ENCODE data around the gene SMYD2.

Gene SMYD2

DNA sequence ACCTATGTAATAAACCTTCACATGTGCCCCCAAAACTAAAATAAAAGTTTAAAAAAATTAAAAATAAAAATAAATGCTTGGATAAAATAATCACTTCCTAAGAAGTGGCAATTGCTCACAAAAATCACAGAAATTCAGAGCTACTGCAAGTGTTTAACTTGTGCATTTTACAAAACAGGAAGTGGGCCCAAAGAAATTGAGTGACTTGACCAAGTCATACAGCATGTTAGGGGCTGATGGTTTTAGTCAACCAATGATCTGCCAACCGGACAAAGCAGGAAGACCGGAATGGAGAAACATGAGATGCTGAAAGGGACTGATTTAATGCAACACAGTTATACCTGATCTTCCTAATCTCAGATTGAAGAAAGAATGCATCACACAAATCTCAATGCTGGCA is 96.5 kb downstream of the SMYD2 start:
- DNase-seq (ENCODE audit: low read depth, low spot score) = no peak
- no peak overlapping the region for H3K4me3 ChIP-seq (ENCODE audit: low read depth, low read length)
- in situ Hi-C loops (cut with HindIII; ENCODE audit: low sequenced_read_pairs) = no loop called here
- TF ChIP-seq, protein P1, sequence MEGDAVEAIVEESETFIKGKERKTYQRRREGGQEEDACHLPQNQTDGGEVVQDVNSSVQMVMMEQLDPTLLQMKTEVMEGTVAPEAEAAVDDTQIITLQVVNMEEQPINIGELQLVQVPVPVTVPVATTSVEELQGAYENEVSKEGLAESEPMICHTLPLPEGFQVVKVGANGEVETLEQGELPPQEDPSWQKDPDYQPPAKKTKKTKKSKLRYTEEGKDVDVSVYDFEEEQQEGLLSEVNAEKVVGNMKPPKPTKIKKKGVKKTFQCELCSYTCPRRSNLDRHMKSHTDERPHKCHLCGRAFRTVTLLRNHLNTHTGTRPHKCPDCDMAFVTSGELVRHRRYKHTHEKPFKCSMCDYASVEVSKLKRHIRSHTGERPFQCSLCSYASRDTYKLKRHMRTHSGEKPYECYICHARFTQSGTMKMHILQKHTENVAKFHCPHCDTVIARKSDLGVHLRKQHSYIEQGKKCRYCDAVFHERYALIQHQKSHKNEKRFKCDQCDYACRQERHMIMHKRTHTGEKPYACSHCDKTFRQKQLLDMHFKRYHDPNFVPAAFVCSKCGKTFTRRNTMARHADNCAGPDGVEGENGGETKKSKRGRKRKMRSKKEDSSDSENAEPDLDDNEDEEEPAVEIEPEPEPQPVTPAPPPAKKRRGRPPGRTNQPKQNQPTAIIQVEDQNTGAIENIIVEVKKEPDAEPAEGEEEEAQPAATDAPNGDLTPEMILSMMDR (IDR thresholded peaks at IDR 0.05; ENCODE audit: low read depth, low read length) = no peak

DNA sequence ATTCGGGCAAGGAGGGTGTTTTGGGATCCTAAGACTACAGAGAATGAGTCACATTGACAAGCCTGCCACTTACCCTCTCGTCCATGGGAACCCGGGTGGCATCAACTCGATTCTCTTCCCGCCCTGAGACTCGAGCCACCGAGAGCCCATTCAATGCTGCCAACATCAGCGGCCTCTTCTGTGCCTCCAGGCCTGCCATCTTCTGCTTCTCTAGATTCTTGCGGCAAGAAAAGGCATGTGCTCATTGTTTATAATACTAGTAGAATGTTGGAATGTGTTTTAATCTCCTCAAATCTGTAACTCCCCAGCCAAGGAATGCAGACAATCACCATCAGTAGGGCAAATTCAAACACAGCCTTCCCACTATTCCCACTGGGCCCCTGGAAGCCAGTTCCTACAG is 96.9 kb downstream of the SMYD2 start:
- TF ChIP-seq, protein P1 (IDR thresholded peaks at IDR 0.05; ENCODE audit: low read depth, low read length) = no peak
- in situ Hi-C loops (cut with HindIII; ENCODE audit: low sequenced_read_pairs) = no loop called here
- DNase-seq (ENCODE audit: low read depth, low spot score) = peak; percentile 47
- no peak overlapping the region for H3K4me3 ChIP-seq (ENCODE audit: low read depth, low read length)

DNA sequence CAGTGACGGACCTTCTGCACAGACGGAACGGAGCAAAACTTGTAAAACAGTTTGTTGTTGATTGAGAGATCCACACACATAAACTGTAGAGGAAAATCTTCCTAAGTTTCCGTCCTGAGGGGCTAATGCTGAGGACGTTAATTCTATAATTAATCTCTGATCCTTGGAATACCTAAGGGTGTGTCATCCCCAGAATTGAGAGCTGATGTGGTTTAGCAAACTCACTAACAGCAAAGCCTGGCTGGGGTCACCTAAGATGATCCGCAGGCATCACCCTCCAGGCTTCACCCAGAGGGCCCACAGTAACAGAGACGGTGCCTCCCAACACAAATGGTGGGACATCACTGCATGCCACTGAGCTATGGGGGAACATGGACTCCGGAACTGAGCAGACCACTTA is 97.5 kb downstream of the SMYD2 start:
- H3K4me3 ChIP-seq (ENCODE audit: low read depth, low read length) = no peak overlapping the region
- no peak for DNase-seq (ENCODE audit: low read depth, low spot score)
- in situ Hi-C loops (cut with HindIII; ENCODE audit: low sequenced_read_pairs) = no loop called here
- TF ChIP-seq, protein P1 (IDR thresholded peaks at IDR 0.05; ENCODE audit: low read depth, low read length) = no peak

DNA sequence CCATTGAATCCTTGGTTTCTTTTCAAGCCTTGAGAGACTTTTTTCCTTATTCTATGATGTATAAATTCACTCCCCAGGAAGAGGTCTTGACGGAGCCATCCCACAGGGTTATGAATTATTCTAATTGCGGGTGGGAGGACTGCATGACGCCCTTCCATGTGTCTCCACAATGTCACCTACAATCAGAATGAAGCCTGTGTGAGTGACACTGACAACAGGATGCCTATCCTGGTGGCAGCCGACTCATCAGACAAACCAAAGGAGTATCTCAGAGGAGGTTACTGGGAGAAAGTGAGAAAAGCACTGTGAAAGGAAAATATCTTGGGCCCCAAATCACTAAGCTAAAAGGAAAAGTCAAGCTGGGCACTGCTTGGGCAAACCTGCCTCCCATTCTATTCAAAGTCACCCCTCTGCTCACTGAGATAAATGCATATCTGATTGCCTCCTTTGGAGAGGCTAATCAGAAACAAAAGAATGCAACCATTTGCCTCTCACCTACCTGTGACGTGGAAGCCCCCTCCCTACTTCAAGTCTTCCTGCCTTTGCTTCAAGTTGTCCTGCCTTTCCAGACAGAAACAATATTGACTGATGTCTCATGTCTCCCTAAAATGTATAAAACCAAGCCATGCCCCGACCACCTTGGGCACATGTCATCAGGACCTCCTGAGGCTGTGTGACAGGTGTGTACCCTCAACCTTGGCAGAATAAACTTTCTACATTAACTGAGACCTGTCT is 98.4 kb downstream of the SMYD2 start:
- TF ChIP-seq, protein P1 (IDR thresholded peaks at IDR 0.05; ENCODE audit: low read depth, low read length) = no peak
- no peak overlapping the region for H3K4me3 ChIP-seq (ENCODE audit: low read depth, low read length)
- DNase-seq (ENCODE audit: low read depth, low spot score) = no peak
- in situ Hi-C loops (cut with HindIII; ENCODE audit: low sequenced_read_pairs) = no loop called here

DNA sequence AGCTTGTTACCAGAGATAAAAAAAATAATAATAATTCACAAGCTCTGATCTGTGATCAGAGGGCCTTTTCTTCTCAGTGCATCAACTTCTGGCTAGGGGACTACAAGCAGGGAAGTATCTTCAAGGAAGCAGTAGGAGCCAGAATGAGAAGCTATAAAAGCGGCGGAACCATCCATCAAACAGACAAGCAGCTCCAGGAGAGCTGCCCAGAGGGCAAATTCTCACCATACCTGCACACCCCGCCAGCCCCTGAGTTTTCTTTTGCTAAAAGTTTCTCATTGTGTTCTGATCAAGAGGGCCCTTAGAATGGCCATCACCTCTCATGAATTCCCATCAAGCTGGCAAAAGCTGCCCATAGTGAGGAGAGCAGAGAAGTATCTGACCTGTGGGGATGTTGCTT is 99.4 kb downstream of the SMYD2 start:
- H3K4me3 ChIP-seq (ENCODE audit: low read depth, low read length) = no peak overlapping the region
- no peak for DNase-seq (ENCODE audit: low read depth, low spot score)
- TF ChIP-seq, protein P1 (IDR thresholded peaks at IDR 0.05; ENCODE audit: low read depth, low read length) = no peak
- in situ Hi-C loops (cut with HindIII; ENCODE audit: low sequenced_read_pairs) = no loop called here

DNA sequence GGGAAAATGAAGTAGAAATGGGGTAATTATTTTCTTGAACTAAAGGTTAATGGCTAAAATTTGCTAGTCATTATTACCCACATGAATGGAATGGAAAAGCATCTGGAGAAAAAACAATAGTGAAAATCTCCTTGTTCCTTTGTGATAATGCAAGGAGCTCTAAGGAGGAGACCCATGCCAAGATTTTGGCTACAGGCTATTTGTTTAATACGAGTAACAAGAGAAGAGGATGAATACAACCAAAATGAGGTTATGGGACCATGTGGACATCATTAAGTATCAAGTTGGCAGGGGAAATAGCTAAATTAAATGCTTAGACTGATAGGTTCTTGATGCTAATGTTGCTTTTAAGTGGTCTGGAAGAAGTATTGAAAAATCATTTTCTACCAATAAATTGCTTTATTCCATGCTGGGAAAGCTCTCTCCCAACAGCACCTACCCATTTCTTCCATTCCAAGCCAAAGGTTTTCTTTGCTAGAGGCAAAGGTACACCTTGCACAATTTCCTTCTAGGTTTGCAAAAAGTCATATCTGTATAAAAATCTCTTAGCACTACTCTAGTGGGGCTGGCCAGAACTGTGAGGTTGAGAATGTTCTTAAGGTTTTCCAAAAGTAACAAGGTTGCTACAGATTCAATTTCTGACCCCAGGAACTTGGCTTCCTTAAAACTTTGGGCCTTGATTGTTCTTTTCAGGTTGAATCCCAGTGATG is 100.2 kb downstream of the SMYD2 start:
- no peak overlapping the region for H3K4me3 ChIP-seq (ENCODE audit: low read depth, low read length)
- in situ Hi-C loops (cut with HindIII; ENCODE audit: low sequenced_read_pairs) = no loop called here
- TF ChIP-seq, protein P1 (IDR thresholded peaks at IDR 0.05; ENCODE audit: low read depth, low read length) = no peak
- no peak for DNase-seq (ENCODE audit: low read depth, low spot score)

All from astrocyte of the spinal cord (primary cell).